CD1c-positive myeloid dendritic cell (primary cell): ENCODE results near the gene ACTA1.
A peak's percentile ranks its signal among the peaks of the same experiment; 100 is the strongest.
"Not testable (repeated sequence)": the region's sequence is repeated elsewhere in the genome, so short reads cannot be mapped to it uniquely, and the experiment has no call there.

Experiments used
- DNase-seq: peaks from one replicate; pipeline ENCODE4 v3.0.0-alpha.2; 2016; ENCODE audit errors: extremely low spot score

Gene ACTA1

GRCh38 chr1:229434005-229434640 is at the start of gene ACTA1:
Gene ACTA1, minus strand, starts transcription at chr1:229434094. Its CDS starts 979 bp downstream, at chr1:229433115.
- no peak for DNase-seq

- no peak for DNase-seq
These were observed 48.6 kb upstream of the ACTA1 start for GRCh38 chr1:229482511-229482910.

- no peak for DNase-seq
These were observed 46.6 kb upstream of the ACTA1 start for GRCh38 chr1:229480495-229480894.

- DNase-seq: peak; percentile 62
These were observed 45.9 kb upstream of the ACTA1 start for GRCh38 chr1:229479660-229480399.

- no peak for DNase-seq
These were observed 45.0 kb upstream of the ACTA1 start for GRCh38 chr1:229478852-229479251.

- DNase-seq: not testable (repeated sequence)
These were observed 42.0 kb upstream of the ACTA1 start for GRCh38 chr1:229475859-229476258.

GRCh38 chr1:229474509-229474908 is 40.6 kb upstream of the ACTA1 start:
- no peak for DNase-seq

GRCh38 chr1:229471175-229471574 is 37.3 kb upstream of the ACTA1 start:
- DNase-seq: no peak

GRCh38 chr1:229470406-229471043 is 36.6 kb upstream of the ACTA1 start:
- no peak for DNase-seq

GRCh38 chr1:229466887-229467286 is 33.0 kb upstream of the ACTA1 start:
- DNase-seq: no peak

GRCh38 chr1:229464672-229465071 is 30.8 kb upstream of the ACTA1 start:
- no peak for DNase-seq

GRCh38 chr1:229461032-229461668 is 27.3 kb upstream of the ACTA1 start:
- no peak for DNase-seq

- DNase-seq: no peak
These were observed 25.9 kb upstream of the ACTA1 start for GRCh38 chr1:229459815-229460214.

- DNase-seq: no peak
These were observed 23.5 kb upstream of the ACTA1 start for GRCh38 chr1:229457436-229457835.

GRCh38 chr1:229456016-229456415 is 22.1 kb upstream of the ACTA1 start:
- no peak for DNase-seq

GRCh38 chr1:229454056-229454455 is 20.2 kb upstream of the ACTA1 start:
- no peak for DNase-seq

GRCh38 chr1:229452956-229453801 is 19.3 kb upstream of the ACTA1 start:
- no peak for DNase-seq

- DNase-seq: no peak
These were observed 15.0 kb upstream of the ACTA1 start for GRCh38 chr1:229448845-229449244.

GRCh38 chr1:229448354-229448753 is 14.5 kb upstream of the ACTA1 start:
- no peak for DNase-seq

GRCh38 chr1:229447809-229448252 is 13.9 kb upstream of the ACTA1 start:
- DNase-seq: no peak

- DNase-seq: no peak
These were observed 11.9 kb upstream of the ACTA1 start for GRCh38 chr1:229445828-229446227.
